ENCODE data around the gene C12orf76.

DNA sequence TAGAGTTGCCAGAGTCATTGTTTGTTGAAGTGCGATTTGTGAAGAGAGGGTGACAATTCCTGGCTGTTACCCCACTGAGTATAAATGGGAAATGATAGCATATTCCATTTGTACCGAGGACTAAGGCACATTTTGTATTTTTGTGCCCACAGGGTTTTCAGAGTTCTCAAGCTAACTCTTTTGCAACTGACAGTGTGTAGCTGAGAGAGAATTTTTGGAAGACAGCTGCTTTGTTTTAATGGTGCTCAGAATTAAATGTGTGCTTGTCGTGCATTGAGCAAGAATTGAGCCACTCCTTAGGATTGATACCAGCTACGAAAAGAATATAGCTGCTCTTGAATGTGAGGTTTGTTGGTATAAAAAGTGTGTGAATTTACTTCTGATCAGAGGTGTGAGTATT lies 27.4 kb downstream of the C12orf76 start:
- TF ChIP-seq, protein P1, sequence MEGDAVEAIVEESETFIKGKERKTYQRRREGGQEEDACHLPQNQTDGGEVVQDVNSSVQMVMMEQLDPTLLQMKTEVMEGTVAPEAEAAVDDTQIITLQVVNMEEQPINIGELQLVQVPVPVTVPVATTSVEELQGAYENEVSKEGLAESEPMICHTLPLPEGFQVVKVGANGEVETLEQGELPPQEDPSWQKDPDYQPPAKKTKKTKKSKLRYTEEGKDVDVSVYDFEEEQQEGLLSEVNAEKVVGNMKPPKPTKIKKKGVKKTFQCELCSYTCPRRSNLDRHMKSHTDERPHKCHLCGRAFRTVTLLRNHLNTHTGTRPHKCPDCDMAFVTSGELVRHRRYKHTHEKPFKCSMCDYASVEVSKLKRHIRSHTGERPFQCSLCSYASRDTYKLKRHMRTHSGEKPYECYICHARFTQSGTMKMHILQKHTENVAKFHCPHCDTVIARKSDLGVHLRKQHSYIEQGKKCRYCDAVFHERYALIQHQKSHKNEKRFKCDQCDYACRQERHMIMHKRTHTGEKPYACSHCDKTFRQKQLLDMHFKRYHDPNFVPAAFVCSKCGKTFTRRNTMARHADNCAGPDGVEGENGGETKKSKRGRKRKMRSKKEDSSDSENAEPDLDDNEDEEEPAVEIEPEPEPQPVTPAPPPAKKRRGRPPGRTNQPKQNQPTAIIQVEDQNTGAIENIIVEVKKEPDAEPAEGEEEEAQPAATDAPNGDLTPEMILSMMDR (IDR thresholded peaks at IDR 0.05), result no peak
- no peak for TF ChIP-seq POLR2A (IDR thresholded peaks at IDR 0.05)

All from right lobe of liver (tissue), 4 donors.